PC-9 (cell line): Measurements from ENCODE around the gene CAPZB.

Experiments used
- CTCF ChIP-seq: fragments of 200-600 bp; sonication (generic); conservative IDR thresholded peaks from 2 replicates; pipeline ENCODE4 v1.6.1; 2017; ENCODE audit warnings: mixed run types, antibody characterized with exemption, mild to moderate bottlenecking, moderate library complexity
- EZH2 ChIP-seq: fragments of 200-600 bp; sonication (generic); IDR thresholded peaks from 2 replicates; pipeline ENCODE4 v1.8.0; 2017; ENCODE audit warnings: antibody characterized with exemption, low read depth

GRCh38 chr1:19410393-19410792, 74.9 kb downstream of the CAPZB start:
- TF ChIP-seq CTCF = no peak
- TF ChIP-seq EZH2 = no peak
